H1 (cell line): ENCODE results near the gene PRKRIP1. TPM values are rescaled to one million over a fixed set of nuclear protein-coding genes. Genes with fewer than 3 reads are reported as not detected.

Source experiments
- GTF2F1 ChIP-seq: IDR thresholded peaks from 2 replicates; pipeline ENCODE4 v1.6.1; 2012; ENCODE audit warnings: low read depth, low read length, improper control_type of control experiment, borderline replicate concordance
- RBBP5 ChIP-seq: IDR thresholded peaks from 2 replicates; pipeline ENCODE4 v1.7.1; 2012; ENCODE audit warnings: low read depth, mild to moderate bottlenecking, inconsistent platforms, low read length, moderate library complexity, borderline replicate concordance
- SIN3A ChIP-seq, 2 experiments: IDR thresholded peaks in 1 of 2; conservative IDR thresholded peaks in 1 of 2; 2 replicates each; pipeline ENCODE4 v1.6.1; 2011 to 2012; ENCODE audit warnings: low read length in 2 of 2, improper control_type of control experiment in 1 of 2, low read depth in 1 of 2, mild to moderate bottlenecking in 1 of 2
- polyA plus RNA-seq, 7 experiments: library from polyadenylated mRNA; depleted of rRNA in 3 of 7; stranded (reverse) in 5 of 7; unstranded in 2 of 7; fragments of >200 nt in 5 of 7; fragments of 200-250 nt in 2 of 7; gene quantifications; 1 replicate in 5 of 7; 2 replicates in 1 of 7; 4 replicates in 1 of 7; pipeline versions ENCODE4 v1.2.1 to v1.2.3, GENCODE V29; 2011 to 2013; ENCODE audit warnings: missing spikeins in 2 of 7, mixed read lengths in 2 of 7
- total RNA-seq: library from RNA; stranded (reverse); fragmentation: NEBNext Ultra II Directional; extraction: Animal tissue kit (Norgen Biotek cat#: 25700); gene quantifications from 2 replicates; pipeline ENCODE4 v1.2.1, GENCODE V29; 2021
- TF ChIP-seq, protein P1 (sequence below): IDR thresholded peaks from 2 replicates; pipeline ENCODE4 v1.6.1; 2012; ENCODE audit warnings: inconsistent platforms

Gene PRKRIP1
- total and polyA plus RNA-seq, 2 of the 8 experiments (the other 6 are each of a cell fraction or from before 2014, with no cell fraction given), result 11.1 to 22.0 TPM

DNA sequence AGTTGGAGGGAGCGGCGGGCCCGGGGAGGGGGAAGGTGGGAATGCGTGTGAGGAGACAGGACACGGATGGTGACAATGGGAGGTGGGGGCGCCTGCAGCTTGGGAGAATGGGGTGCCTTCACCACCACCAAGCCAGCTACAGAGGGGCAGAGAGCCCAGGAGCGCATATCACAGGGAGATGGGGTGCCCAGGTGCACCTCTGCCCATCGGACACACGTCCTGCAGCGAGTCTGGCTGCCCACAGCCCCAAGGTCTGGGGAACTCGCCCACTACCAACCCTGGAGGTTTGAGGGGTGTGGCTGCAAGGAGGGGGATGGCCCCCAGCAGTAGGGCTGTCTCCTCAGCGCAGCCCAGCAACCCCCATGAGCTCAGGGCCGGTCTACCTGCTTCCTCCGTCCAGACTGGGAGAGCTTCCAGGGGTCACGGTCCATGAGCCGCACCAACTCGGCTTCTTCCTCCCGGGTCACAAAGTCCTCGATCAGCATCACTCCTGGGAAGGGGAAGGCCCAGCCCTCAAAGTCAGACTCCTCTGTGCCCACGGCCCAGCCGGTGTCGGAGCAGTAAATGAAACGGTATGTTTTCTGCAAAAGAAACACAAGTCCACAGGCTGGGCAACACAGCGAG is 63.2 kb downstream of the PRKRIP1 start (continued):
- TF ChIP-seq GTF2F1 (no peak), RBBP5 (no peak), SIN3A (conservative IDR thresholded peaks at IDR 0.05 in 1 of 2, IDR thresholded peaks at IDR 0.05 in 1 of 2; ENCODE audit: low read depth in 1 of 2, low read length in 2 of 2) (no peak)
- TF ChIP-seq, protein P1, sequence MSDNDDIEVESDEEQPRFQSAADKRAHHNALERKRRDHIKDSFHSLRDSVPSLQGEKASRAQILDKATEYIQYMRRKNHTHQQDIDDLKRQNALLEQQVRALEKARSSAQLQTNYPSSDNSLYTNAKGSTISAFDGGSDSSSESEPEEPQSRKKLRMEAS, result no peak
